Transverse colon (tissue), 3 donors: ENCODE results near the gene URGCP.

Experiments
- CTCF ChIP-seq, 5 experiments: fragments of 200-600 bp in 3 of 5; fragments of 450-650 bp in 2 of 5; sonication (generic) in 3 of 5; IDR thresholded peaks; 1 replicate in 2 of 5; 2 replicates in 3 of 5; pipeline ENCODE4 v1.5.1; 2016 to 2017; ENCODE audit warnings: antibody characterized with exemption in 5 of 5, inconsistent platforms in 3 of 5, mild to moderate bottlenecking in 2 of 5, moderate library complexity in 1 of 5
- POLR2A ChIP-seq: fragments of 450-650 bp; IDR thresholded peaks from one replicate; pipeline ENCODE4 v1.6.1; 2016; ENCODE audit warnings: antibody characterized with exemption, mild to moderate bottlenecking, moderate library complexity

GRCh38 chr7:43952028-43952427 is 45.6 kb upstream of the URGCP start:
- no peak for TF ChIP-seq CTCF (IDR thresholded peaks at IDR 0.05)
- no peak for TF ChIP-seq POLR2A
